Right cardiac atrium (tissue), 5 donors: ENCODE measurements around the gene ST8SIA2. TPM values are rescaled to one million over a fixed set of nuclear protein-coding genes. Genes with fewer than 3 reads are reported as not detected.
"Not testable (repeated sequence)": the region's sequence is repeated elsewhere in the genome, so short reads cannot be mapped to it uniquely, and the experiment has no call there.

ENCODE experiments used
- ATAC-seq, 2 donors: fragments of 200-7000 bp; cut with Tn5 transposase; one replicate each; pipeline versions ENCODE4 v1.8.0 to v1.9.1; 2020; ENCODE audit warnings: moderate library complexity in 2 of 2, mild to moderate bottlenecking in 1 of 2
- DNase-seq, 3 donors: peaks; one replicate each; pipeline ENCODE4 v3.0.0-alpha.2; 2020
- H3K27ac ChIP-seq: one replicate; pipeline ENCODE4 v1.5.1; 2013; ENCODE audit warnings: mild to moderate bottlenecking, low read length, control low read depth, moderate library complexity
- H3K27me3 ChIP-seq: one replicate; pipeline ENCODE4 v1.6.1; 2013; ENCODE audit not compliant: control insufficient read depth, insufficient read depth
- H3K4me1 ChIP-seq: one replicate; pipeline ENCODE4 v1.6.1; 2013; ENCODE audit warnings: low read length; ENCODE audit not compliant: control insufficient read depth, insufficient read depth
- H3K4me3 ChIP-seq: one replicate; pipeline ENCODE4 v1.5.1; 2013; ENCODE audit warnings: low read length, control low read depth
- H3K9me3 ChIP-seq: one replicate; pipeline ENCODE4 v1.6.1; 2013; ENCODE audit warnings: low read length; ENCODE audit not compliant: control insufficient read depth
- WGBS: extraction: QIAGEN DNeasy Blood & Tissue Kit; methylation state at CpG from one replicate; pipeline ENCODE4 v1.1.7; 2013; 5-methylcytosine and 5-hydroxymethylcytosine counted together
- intact Hi-C, 4 donors: fragments of 100-400 bp; cut with DNase I; formaldehyde crosslinking; loops; one replicate each; pipeline versions ENCODE4 v1.11.0 to v1.14.0; 2022 to 2023
- polyA plus RNA-seq: library from polyadenylated mRNA; stranded (reverse); fragments of 200-250 nt; gene quantifications from one replicate; pipeline ENCODE4 v1.2.3, GENCODE V29; 2013
- total RNA-seq, 4 donors: library from RNA; stranded (reverse); fragmentation: NEBNext Ultra II Directional; extraction: Animal tissue kit (Norgen Biotek cat#: 25700); gene quantifications; one replicate each; pipeline ENCODE4 v1.2.1, GENCODE V29; 2021
- donor health status: healthy with polysubstance abuse.
- donor health status: DM: no; HTN: yes; CAD: no.
- donor health status: DM: no; HTN: no; CAD: no.
- donor health status: DM: no; HTN: yes; CAD: no; lungs with severe emphysema.
- donor health status: DM: yes; HTN: yes; CAD: no.

Gene ST8SIA2
- total and polyA plus RNA-seq, 5 donors, result 0.03 to 0.57 (median 0.14) TPM; not detected in 1

DNA sequence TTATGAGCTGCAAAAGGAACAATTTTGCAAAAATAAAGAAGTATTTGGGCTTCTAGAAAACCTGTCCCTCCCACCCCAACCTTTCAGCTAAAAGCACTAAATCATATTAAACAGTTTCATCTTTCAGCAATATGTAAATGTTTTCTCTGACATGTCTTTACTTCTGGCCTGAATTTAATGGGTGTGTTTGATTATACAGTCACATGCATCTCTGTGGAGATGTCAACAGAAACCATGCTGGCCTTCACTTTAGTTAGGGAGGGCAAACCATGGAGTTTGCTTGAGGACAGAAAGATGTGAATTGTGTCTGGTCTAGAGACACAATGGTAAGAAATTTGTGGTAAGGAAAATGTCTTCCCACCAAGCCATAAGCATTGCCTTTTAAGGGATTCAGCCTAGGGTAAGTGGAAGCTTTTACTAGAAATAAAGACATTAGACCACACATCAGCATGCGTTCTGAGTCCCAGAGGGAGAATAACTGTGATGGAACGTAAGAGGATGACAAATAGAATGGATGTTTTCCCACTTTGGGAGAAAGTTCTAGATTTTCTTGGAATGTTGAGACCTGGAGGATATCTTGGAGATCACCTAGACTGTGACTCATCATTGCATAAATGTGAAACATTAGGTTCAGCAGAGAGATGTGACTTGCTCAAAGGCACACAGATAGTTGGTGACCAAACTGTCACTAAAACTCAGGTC is 68.9 kb downstream of the ST8SIA2 start:
- DNase-seq, result no peak
- no peaks in the 10 kb centered on the region for H3K27me3 ChIP-seq

DNA sequence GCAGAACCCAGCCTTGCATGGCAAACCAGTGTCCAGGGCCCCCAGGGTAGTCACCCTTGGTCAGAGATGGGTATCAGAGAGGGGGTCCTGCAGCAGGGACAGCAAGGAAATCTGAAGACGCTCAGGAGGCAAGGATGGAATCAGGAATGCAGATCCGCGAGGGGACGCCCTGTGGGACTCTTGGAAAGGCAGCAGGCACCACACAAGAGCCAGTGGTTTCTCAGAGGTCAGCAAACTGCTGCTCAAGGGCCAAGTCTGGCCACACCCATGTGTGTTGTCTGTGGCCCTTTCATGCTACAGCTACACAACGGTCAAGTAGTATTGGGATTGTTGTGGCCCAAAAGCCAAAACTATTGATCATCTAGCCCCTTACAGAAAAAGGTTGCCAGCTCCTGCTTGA is 69.7 kb downstream of the ST8SIA2 start:
- no peak for DNase-seq
- intact Hi-C loops, result no loop called here
- Histone ChIP-seq H3K4me3 (no peak overlapping the region), H3K9me3 (no peaks in the 10 kb centered on the region), H3K27me3 (no peaks in the 10 kb centered on the region), H3K27ac (no peak overlapping the region), H3K4me1 (no peaks in the 10 kb centered on the region)
- WGBS, result 87% methylated on average over 5 of the region's 5 CpGs
- no peak for ATAC-seq

More for the DNA sequence above, 68.9 kb downstream of the ST8SIA2 start:
- 66% methylated on average over 2 of the region's 2 CpGs for WGBS
- Histone ChIP-seq H3K4me1 (no peaks in the 10 kb centered on the region), H3K9me3 (no peaks in the 10 kb centered on the region), H3K27ac (no peak overlapping the region), H3K4me3 (no peak overlapping the region)
- no peak for ATAC-seq
- intact Hi-C loops, result no loop called here

DNA sequence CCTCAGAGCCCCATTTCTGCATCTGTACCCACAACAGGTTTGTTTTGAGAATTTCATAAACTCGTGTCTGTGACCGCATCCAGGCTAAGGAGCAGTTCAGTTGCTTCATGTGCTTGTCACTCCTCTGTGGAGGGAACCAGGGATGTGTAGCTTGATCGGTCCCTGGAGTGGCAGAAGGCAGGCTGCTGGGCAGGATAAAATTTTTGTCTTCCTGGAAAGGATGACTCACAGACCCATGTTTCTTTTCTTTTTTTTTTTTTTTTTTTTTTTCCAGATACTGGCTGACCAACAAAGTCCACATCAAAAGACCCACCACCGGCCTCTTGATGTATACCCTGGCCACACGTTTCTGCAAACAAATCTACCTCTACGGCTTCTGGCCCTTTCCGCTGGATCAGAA is 70.1 kb downstream of the ST8SIA2 start:
- 83% methylated on average over 7 of the region's 7 CpGs for WGBS
- DNase-seq (no peak), ATAC-seq (no peak)
- intact Hi-C loops, result no loop called here
- H3K9me3 ChIP-seq, result no peaks in the 10 kb centered on the region
- no peak overlapping the region for H3K4me3 ChIP-seq
- H3K27ac ChIP-seq, result no peak overlapping the region
- H3K4me1 ChIP-seq, result no peaks in the 10 kb centered on the region
- H3K27me3 ChIP-seq, result no peaks in the 10 kb centered on the region

DNA sequence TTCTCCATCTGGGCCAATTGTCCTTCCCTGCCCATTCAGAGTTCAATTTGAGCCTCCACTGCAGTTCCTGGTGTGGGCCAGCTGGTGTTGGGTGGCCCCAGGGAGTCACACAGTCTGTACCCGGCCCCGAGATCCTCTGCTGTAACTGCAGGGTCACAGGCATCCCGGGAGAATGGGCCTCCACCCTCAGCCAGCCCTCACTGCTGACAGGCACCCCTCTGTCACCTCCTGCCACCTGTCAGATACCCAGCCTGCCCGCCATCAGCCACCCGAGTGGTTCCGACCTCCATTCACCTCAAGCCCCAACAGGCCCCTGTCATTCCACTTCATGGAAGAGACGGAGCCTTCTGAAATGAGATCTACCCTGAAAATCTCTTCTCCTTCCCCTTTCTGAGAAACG is 73.2 kb downstream of the ST8SIA2 start:
- 88% methylated on average over 8 of the region's 8 CpGs for WGBS
- Histone ChIP-seq H3K9me3 (no peaks in the 10 kb centered on the region), H3K4me3 (no peak overlapping the region), H3K4me1 (no peaks in the 10 kb centered on the region), H3K27ac (no peak overlapping the region), H3K27me3 (no peaks in the 10 kb centered on the region)
- no peak for ATAC-seq
- intact Hi-C loops, result no loop called here
- DNase-seq, result no peak

DNA sequence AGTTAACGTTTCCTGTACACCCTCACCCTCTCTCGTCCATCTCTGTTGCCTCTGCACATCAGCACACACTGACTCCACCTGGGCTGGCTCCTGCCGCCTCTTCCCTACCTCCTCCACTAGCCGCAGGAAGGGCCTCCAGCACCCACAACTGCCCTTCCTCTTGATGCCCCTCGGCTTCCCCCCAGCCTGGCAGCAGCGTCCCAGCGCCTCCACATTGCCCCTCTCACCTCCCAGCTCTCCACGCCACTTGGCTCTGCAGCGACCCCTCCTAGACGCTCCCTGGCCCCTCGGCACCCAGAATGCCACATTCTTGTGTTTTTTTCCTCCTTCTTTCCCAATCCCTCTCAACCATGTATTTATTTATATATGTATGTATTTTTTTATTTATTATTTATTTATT is 73.6 kb downstream of the ST8SIA2 start:
- DNase-seq (no peak), ATAC-seq (no peak)
- Histone ChIP-seq H3K27me3 (no peaks in the 10 kb centered on the region), H3K4me3 (no peak overlapping the region), H3K4me1 (no peaks in the 10 kb centered on the region), H3K9me3 (no peaks in the 10 kb centered on the region), H3K27ac (no peak overlapping the region)
- intact Hi-C loops, result no loop called here
- WGBS, result 85% methylated on average over 11 of the region's 11 CpGs

DNA sequence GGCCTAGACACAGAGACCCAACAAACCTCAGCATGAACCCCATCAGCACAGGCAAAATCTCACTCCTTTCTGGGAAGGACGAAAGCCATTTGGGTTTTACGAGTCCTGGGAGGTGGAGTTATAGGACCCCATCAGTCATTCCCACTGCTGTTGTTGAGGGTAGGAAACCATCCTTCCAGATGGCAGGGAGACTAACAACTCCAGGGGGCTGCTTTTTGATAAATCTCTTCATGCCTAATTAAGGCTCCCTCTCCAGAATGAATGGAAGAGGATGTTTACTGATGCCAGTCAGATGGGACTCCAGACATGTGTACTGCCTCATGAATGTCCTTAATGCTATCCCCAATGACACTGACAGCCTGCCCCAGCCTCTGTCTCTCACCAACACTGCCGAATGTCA is 75.3 kb downstream of the ST8SIA2 start:
- intact Hi-C loops, result no loop called here
- Histone ChIP-seq H3K4me3 (no peak overlapping the region), H3K27me3 (no peaks in the 10 kb centered on the region), H3K4me1 (no peaks in the 10 kb centered on the region), H3K9me3 (no peaks in the 10 kb centered on the region), H3K27ac (no peak overlapping the region)
- DNase-seq (no peak), ATAC-seq (no peak)
- 54% methylated on average over 3 of the region's 3 CpGs for WGBS

DNA sequence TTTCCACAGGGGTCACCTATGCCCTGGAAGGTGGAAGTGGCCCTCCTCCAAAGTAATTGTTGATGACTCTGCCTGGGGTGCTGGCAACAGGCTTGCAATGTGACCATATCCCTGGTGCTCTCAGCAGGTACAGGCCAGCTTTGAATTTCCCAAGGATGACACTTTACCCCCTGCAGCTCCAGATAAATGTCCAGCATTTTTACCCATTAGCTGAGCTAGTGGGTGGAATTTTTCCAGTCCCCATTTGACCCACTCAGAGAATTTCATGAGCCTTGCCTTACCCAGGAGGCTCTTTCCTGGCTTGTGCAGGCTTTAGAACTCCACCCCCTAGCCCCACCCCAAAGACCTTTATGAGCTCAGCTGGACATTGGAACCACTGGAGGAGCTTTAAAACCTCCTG is 77.6 kb downstream of the ST8SIA2 start:
- H3K4me1 ChIP-seq, result no peaks in the 10 kb centered on the region
- ATAC-seq (no peak), DNase-seq (no peak)
- intact Hi-C loops, result no loop called here
- no peaks in the 10 kb centered on the region for H3K9me3 ChIP-seq
- no peak overlapping the region for H3K4me3 ChIP-seq
- H3K27ac ChIP-seq, result no peak overlapping the region
- H3K27me3 ChIP-seq, result no peaks in the 10 kb centered on the region

DNA sequence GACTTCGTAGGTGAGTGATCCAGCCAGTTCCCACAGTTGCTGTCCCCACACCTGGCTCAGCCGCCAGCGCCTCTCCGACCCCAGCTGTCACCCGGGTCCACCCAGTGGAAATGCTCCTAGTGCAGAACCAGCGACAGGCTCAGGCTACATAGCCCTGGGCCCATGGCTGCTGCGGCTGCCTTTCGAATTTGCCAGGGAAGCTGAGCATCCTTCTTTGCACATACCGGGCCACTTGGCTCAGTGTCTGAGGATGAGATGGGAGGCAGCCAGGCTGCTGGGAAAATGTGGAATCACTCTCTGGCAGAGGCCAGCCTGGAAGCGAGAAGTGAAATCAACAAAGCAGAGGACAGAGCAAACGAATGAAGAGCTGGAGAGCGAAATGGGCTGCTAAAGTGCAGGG is 80.1 kb downstream of the ST8SIA2 start:
- DNase-seq (no peak), ATAC-seq (no peak)
- Histone ChIP-seq H3K27me3 (no peaks in the 10 kb centered on the region), H3K4me1 (no peaks in the 10 kb centered on the region), H3K27ac (no peak overlapping the region), H3K9me3 (no peaks in the 10 kb centered on the region), H3K4me3 (no peak overlapping the region)
- WGBS, result 76% methylated on average over 12 of the region's 12 CpGs
- intact Hi-C loops, result no loop called here

DNA sequence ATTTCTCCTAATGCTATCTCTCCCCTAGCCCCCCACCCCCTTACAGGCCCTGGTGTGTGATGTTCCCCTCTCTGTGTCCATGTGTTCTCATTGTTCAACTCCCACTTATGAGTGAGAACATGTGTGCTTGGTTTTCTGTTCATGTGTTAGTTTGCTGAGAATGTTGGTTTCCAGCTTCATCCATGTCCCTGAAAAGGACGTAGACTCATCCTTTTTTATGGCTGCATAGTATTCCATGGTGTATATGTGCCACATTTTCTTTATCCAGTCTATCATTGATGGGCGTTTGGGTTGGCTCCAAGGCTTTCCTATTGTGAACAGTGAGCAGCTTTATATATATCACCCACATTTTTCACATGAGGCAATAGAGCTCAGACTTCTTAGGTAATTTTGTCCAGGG is 86.0 kb downstream of the ST8SIA2 start:
- H3K4me1 ChIP-seq, H3K9me3 ChIP-seq, DNase-seq, intact Hi-C loops, H3K4me3 ChIP-seq, ATAC-seq, H3K27me3 ChIP-seq, H3K27ac ChIP-seq: not testable (repeated sequence)
- 80% methylated on average over 2 of the region's 2 CpGs for WGBS

DNA sequence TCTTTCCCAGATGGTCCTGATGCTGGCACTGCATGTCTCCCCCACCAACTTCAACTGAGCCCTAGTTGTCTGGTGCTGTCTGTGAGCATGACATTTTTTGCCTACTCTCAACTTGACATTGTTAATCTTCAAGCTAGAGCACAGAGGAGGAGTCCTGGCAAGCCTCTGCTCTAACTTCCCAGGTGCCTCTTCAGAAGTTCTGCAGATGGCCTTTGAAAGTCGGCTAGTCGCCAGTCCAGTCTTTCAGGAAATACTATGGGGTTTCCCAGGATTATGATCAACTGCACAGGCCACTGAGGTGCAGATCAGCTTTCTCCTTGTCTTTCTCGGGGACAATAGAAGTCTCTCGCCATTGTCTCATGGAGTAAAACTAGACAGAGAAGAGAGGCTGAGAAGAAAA is 86.7 kb downstream of the ST8SIA2 start:
- ATAC-seq, result no peak
- Histone ChIP-seq H3K9me3 (no peaks in the 10 kb centered on the region), H3K27me3 (no peaks in the 10 kb centered on the region), H3K27ac (no peak overlapping the region), H3K4me1 (no peaks in the 10 kb centered on the region), H3K4me3 (no peak overlapping the region)
- WGBS, result 92% methylated on average over 4 of the region's 4 CpGs
- intact Hi-C loops, result no loop called here
- no peak for DNase-seq

DNA sequence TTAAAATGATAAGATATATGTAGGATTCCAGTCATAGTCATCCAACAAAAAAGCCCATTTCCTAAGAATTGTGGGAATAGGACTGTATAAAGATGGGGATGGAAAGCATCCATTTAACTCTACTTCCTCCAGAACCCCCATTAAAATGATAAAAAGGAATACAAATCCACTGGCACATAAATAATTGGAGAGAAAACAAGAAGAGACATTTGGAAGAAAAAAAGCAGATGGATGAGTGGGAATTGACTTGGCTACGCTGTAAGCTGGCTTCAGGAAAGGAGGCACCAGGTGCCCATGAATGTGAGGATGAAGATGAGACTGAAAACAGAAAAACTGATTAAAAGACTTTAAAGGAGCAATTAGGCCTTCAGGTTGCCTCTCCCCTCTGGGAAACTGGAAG is 91.8 kb downstream of the ST8SIA2 start:
- no peak overlapping the region for H3K4me3 ChIP-seq
- H3K27me3 ChIP-seq, result no peaks in the 10 kb centered on the region
- no peak for ATAC-seq
- intact Hi-C loops, result no loop called here
- no peak overlapping the region for H3K27ac ChIP-seq
- WGBS, result 77% methylated on average over 1 of the region's 1 CpG
- no peaks in the 10 kb centered on the region for H3K9me3 ChIP-seq
- no peaks in the 10 kb centered on the region for H3K4me1 ChIP-seq
- DNase-seq, result no peak

DNA sequence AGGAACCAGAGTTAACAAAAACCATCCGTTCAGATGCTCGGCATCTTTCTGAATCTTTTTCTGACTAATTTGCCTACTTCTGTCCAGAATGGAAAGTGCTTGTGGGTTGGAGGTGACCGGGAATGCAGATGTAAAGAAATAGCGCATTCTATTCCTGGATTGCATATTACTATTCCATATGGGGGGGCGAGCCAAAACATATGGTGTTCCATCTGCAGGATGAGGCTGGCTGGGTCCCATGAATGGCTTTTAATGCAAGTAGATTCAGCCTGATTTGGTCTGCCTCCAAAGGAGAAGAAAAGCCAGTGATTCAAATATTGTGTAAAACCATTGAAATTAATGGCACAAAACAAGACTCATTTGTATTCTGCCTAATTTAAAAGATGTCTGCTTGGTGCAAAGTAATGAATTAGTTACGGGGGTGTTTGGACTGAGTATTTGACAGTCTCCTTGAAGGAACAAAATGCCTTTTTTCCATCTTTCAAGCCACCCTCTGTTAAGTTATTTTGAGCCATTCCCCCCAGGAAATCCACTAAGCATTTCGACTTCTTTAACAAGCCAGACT is 99.0 kb downstream of the ST8SIA2 start:
- no peaks in the 10 kb centered on the region for H3K4me1 ChIP-seq
- no peak for DNase-seq
- intact Hi-C loops, result no loop called here
- ATAC-seq, result no peak
- no peaks in the 10 kb centered on the region for H3K27me3 ChIP-seq
- H3K4me3 ChIP-seq, result no peak overlapping the region
- H3K27ac ChIP-seq, result no peak overlapping the region
- WGBS, result 77% methylated on average over 7 of the region's 7 CpGs
- H3K9me3 ChIP-seq, result no peaks in the 10 kb centered on the region
